MCF 10A (cell line): ENCODE data around the gene MAGI1. TPM values are rescaled to one million over a fixed set of nuclear protein-coding genes. Genes with fewer than 3 reads are reported as not detected.
A peak's percentile ranks its signal among the peaks of the same experiment; 100 is the strongest.

Experiments
- BruUV-seq: library from RNA; stranded (reverse); fragments of 400-500 nt; replicated peaks from 2 replicates; lab custom pipeline; 2021; lab: Mats Ljungman, UMichigan
- CTCF ChIA-PET: fragments of 300-600 bp; sonication (Branson Sonifier 250); formaldehyde crosslinking; extraction: SDS; loops from one replicate; lab custom pipeline; 2021; ENCODE audit warnings: antibody characterized with exemption, inconsistent platforms; lab: Yijun Ruan, JAX
- POLR2A ChIA-PET: fragments of 300-600, 350-650 bp; sonication (Branson Sonifier 250); formaldehyde crosslinking; extraction: SDS; loops from one replicate; lab custom pipeline; 2020; ENCODE audit warnings: antibody characterized with exemption, inconsistent platforms; lab: Yijun Ruan, JAX
- DNase-seq: peaks from one replicate; pipeline ENCODE4 v3.0.0-alpha.2; 2018; ENCODE audit not compliant: unreplicated experiment
- H3K27ac Mint-ChIP-seq: one replicate; pipeline ENCODE4 v1.8.0; 2022; ENCODE audit warnings: mild to moderate bottlenecking, low read depth, mixed read lengths; ENCODE audit not compliant: unreplicated experiment
- H3K27me3 Mint-ChIP-seq: one replicate; pipeline ENCODE4 v1.8.0; 2022; ENCODE audit warnings: mixed read lengths; ENCODE audit not compliant: insufficient read depth, unreplicated experiment
- H3K36me3 Mint-ChIP-seq: one replicate; pipeline ENCODE4 v1.8.0; 2022; ENCODE audit warnings: mild to moderate bottlenecking, moderate library complexity, mixed read lengths; ENCODE audit not compliant: insufficient read depth, unreplicated experiment
- H3K4me1 Mint-ChIP-seq: one replicate; pipeline ENCODE4 v1.8.0; 2022; ENCODE audit warnings: mixed read lengths; ENCODE audit not compliant: insufficient read depth, unreplicated experiment
- H3K4me3 Mint-ChIP-seq: one replicate; pipeline ENCODE4 v1.8.0; 2022; ENCODE audit warnings: mild to moderate bottlenecking, moderate library complexity, mixed read lengths; ENCODE audit not compliant: unreplicated experiment
- H3K9me3 Mint-ChIP-seq: one replicate; pipeline ENCODE4 v1.8.0; 2022; ENCODE audit warnings: mixed read lengths; ENCODE audit not compliant: unreplicated experiment
- CTCF ChIP-seq: fragments of 200-600 bp; IDR thresholded peaks from one replicate; pipeline ENCODE4 v1.8.0; 2022; ENCODE audit warnings: antibody characterized with exemption, mild to moderate bottlenecking; ENCODE audit not compliant: unreplicated experiment
- intact Hi-C: fragments of 100-400 bp; cut with micrococcal nuclease; formaldehyde crosslinking; loops from 2 replicates; pipeline ENCODE4 v1.14.1; 2022
- total RNA-seq: library from RNA; stranded (reverse); gene quantifications from 2 replicates; pipeline ENCODE4 v1.2.3, GENCODE V29; 2022

The MAGI1 gene
- total RNA-seq, 1 experiment from 2014 or later: 6.2 TPM

- no peaks in the 10 kb centered on the region for H3K36me3 Mint-ChIP-seq
- no peak overlapping the region for H3K4me3 Mint-ChIP-seq
- ChIA-PET POLR2A (interaction anchor here (1.3 kb wide), 1 partner anchor 352 kb away, joined by 3 read pairs; no protein-coding TSS in a partner anchor), CTCF (interaction anchor here (0.6 to 4.1 kb wide), 10 partner anchors 9 to 782 kb away, joined by 3 to 27 read pairs (median 4); no protein-coding TSS in a partner anchor)
- H3K4me1 Mint-ChIP-seq: no peaks in the 10 kb centered on the region
- intact Hi-C loops: no loop called here
- no peak for DNase-seq
- H3K27me3 Mint-ChIP-seq: no peaks in the 10 kb centered on the region
- no TSS peak for BruUV-seq
- TF ChIP-seq CTCF: no peak
- H3K27ac Mint-ChIP-seq: no peak overlapping the region
- no peaks in the 10 kb centered on the region for H3K9me3 Mint-ChIP-seq
Measured at GRCh38 chr3:65786890-65787289, 251.8 kb downstream of the MAGI1 start.

- DNase-seq: peak; percentile 48
- BruUV-seq: no TSS peak
- POLR2A ChIA-PET: no interaction called here
- intact Hi-C loops: loop anchor here (1.0 to 2.0 kb wide), 4 partner anchors 129 to 412 kb away; partner anchors contain the start of gene MAGI1
- CTCF ChIA-PET: interaction anchor here (0.8 to 3.2 kb wide), 5 partner anchors 15 to 354 kb away, joined by 3 to 21 read pairs (median 6); no protein-coding TSS in a partner anchor
- no peaks in the 10 kb centered on the region for H3K27me3 Mint-ChIP-seq
- H3K9me3 Mint-ChIP-seq: no peaks in the 10 kb centered on the region
- no peaks in the 10 kb centered on the region for H3K36me3 Mint-ChIP-seq
- no peaks in the 10 kb centered on the region for H3K4me1 Mint-ChIP-seq
- no peak overlapping the region for H3K27ac Mint-ChIP-seq
- TF ChIP-seq CTCF: peak; percentile 61
- H3K4me3 Mint-ChIP-seq: no peak overlapping the region
Measured at GRCh38 chr3:65785065-65785645, 253.6 kb downstream of the MAGI1 start.

- Mint-ChIP-seq H3K27ac (no peak overlapping the region), H3K4me1 (no peaks in the 10 kb centered on the region), H3K27me3 (no peaks in the 10 kb centered on the region), H3K36me3 (no peaks in the 10 kb centered on the region), H3K4me3 (no peak overlapping the region), H3K9me3 (no peaks in the 10 kb centered on the region)
- intact Hi-C loops: no loop called here
- no TSS peak for BruUV-seq
- ChIA-PET POLR2A (no interaction called here), CTCF (interaction anchor here (0.6 to 3.2 kb wide), 16 partner anchors 12 to 1626 kb away, joined by 3 to 21 read pairs (median 4); partner anchors contain the start of gene MAGI1)
- no peak for DNase-seq
- TF ChIP-seq CTCF: no peak
Measured at GRCh38 chr3:65783117-65783516, 255.6 kb downstream of the MAGI1 start.

- Mint-ChIP-seq H3K4me3 (no peak overlapping the region), H3K27me3 (no peaks in the 10 kb centered on the region), H3K9me3 (no peaks in the 10 kb centered on the region), H3K4me1 (no peaks in the 10 kb centered on the region), H3K36me3 (no peaks in the 10 kb centered on the region), H3K27ac (no peak overlapping the region)
- intact Hi-C loops: no loop called here
- TF ChIP-seq CTCF: no peak
- no peak for DNase-seq
- BruUV-seq: no TSS peak
- ChIA-PET POLR2A (no interaction called here), CTCF (interaction anchor here (0.7 kb wide), 2 partner anchors 12 to 358 kb away, joined by 3 read pairs; no protein-coding TSS in a partner anchor)
Measured at GRCh38 chr3:65781594-65781993, 257.1 kb downstream of the MAGI1 start.
